ENCODE results near the gene ANK3. TPM values are rescaled to one million over a fixed set of nuclear protein-coding genes. Genes with fewer than 3 reads are reported as not detected.

Gene ANK3
- total RNA-seq, 1 experiment from 2014 or later: 15.3 TPM

DNA sequence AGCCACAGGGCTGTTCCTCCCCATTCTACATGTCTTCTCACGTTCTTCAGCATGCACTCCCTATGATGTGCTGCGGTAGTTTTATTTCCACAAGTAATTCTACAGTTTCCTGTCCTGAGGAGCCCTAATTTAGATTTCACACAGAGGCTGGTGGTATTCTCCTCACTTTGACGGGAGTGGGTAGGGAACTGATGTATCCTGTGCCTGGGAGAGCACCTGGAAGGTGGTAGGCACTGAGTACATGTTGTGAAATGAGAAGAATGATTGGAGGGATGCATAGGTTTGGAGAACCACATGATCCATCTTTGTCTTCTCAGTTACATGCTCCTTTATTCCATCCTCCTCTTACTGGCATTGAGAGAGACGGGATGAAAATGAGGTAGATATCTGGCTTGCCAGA, 365.2 kb downstream of the ANK3 start:
- TF ChIP-seq ELF1 (IDR thresholded peaks at IDR 0.05; ENCODE audit: borderline replicate concordance, low read depth) (no peak), RAD21 (IDR thresholded peaks at IDR 0.05; ENCODE audit: low read depth) (no peak), EGR1 (IDR thresholded peaks at IDR 0.05; ENCODE audit: low read depth) (no peak), SIN3A (IDR thresholded peaks at IDR 0.05; ENCODE audit: low read depth) (no peak), CBX3 (IDR thresholded peaks at IDR 0.05; ENCODE audit: low read depth) (no peak), ZFX (IDR thresholded peaks at IDR 0.05) (no peak), SP1 (IDR thresholded peaks at IDR 0.05; ENCODE audit: low read depth) (no peak), POLR2AphosphoS5 (IDR thresholded peaks at IDR 0.05; ENCODE audit: low read depth, low read length) (no peak), FOSL1 (IDR thresholded peaks at IDR 0.05; ENCODE audit: low read depth) (no peak), ZNF274 (IDR thresholded peaks at IDR 0.05; ENCODE audit: low read depth, low read length) (no peak), EZH2phosphoT487 (IDR thresholded peaks at IDR 0.05; ENCODE audit: borderline replicate concordance) (no peak)
- TF ChIP-seq, protein P1, sequence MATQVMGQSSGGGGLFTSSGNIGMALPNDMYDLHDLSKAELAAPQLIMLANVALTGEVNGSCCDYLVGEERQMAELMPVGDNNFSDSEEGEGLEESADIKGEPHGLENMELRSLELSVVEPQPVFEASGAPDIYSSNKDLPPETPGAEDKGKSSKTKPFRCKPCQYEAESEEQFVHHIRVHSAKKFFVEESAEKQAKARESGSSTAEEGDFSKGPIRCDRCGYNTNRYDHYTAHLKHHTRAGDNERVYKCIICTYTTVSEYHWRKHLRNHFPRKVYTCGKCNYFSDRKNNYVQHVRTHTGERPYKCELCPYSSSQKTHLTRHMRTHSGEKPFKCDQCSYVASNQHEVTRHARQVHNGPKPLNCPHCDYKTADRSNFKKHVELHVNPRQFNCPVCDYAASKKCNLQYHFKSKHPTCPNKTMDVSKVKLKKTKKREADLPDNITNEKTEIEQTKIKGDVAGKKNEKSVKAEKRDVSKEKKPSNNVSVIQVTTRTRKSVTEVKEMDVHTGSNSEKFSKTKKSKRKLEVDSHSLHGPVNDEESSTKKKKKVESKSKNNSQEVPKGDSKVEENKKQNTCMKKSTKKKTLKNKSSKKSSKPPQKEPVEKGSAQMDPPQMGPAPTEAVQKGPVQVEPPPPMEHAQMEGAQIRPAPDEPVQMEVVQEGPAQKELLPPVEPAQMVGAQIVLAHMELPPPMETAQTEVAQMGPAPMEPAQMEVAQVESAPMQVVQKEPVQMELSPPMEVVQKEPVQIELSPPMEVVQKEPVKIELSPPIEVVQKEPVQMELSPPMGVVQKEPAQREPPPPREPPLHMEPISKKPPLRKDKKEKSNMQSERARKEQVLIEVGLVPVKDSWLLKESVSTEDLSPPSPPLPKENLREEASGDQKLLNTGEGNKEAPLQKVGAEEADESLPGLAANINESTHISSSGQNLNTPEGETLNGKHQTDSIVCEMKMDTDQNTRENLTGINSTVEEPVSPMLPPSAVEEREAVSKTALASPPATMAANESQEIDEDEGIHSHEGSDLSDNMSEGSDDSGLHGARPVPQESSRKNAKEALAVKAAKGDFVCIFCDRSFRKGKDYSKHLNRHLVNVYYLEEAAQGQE (IDR thresholded peaks at IDR 0.05; ENCODE audit: low read depth): no peak
- TF ChIP-seq, protein P2, sequence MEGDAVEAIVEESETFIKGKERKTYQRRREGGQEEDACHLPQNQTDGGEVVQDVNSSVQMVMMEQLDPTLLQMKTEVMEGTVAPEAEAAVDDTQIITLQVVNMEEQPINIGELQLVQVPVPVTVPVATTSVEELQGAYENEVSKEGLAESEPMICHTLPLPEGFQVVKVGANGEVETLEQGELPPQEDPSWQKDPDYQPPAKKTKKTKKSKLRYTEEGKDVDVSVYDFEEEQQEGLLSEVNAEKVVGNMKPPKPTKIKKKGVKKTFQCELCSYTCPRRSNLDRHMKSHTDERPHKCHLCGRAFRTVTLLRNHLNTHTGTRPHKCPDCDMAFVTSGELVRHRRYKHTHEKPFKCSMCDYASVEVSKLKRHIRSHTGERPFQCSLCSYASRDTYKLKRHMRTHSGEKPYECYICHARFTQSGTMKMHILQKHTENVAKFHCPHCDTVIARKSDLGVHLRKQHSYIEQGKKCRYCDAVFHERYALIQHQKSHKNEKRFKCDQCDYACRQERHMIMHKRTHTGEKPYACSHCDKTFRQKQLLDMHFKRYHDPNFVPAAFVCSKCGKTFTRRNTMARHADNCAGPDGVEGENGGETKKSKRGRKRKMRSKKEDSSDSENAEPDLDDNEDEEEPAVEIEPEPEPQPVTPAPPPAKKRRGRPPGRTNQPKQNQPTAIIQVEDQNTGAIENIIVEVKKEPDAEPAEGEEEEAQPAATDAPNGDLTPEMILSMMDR (IDR thresholded peaks at IDR 0.05 in 2 of 3, conservative IDR thresholded peaks at IDR 0.05 in 1 of 3; ENCODE audit: borderline replicate concordance in 1 of 3, insufficient read depth in 1 of 3, low read depth in 2 of 3, low read length in 2 of 3): no peak
- H3K27me3 ChIP-seq (ENCODE audit: insufficient read depth, low read length): no peaks in the 10 kb centered on the region
- no peak overlapping the region for H2AFZ ChIP-seq (ENCODE audit: low read depth, low read length, poor library complexity, severe bottlenecking)
- H3K4me2 ChIP-seq (ENCODE audit: low read length): no peak overlapping the region
- ChIA-PET POLR2A (no interaction called here), RAD21 (ENCODE audit: low non-redundant PET in 1 of 2, low total read pairs in 2 of 2, uncharacterized antibody in 2 of 2, unreplicated experiment in 2 of 2) (no interaction called here), CTCF (no interaction called here)
- no peaks in the 10 kb centered on the region for H3K9me2 ChIP-seq (ENCODE audit: insufficient read depth)
- H3K36me3 ChIP-seq (ENCODE audit: control insufficient read depth in 1 of 2, insufficient read depth in 2 of 2, low read length in 2 of 2): no peaks in the 10 kb centered on the region
- no peaks in the 10 kb centered on the region for H4K20me1 ChIP-seq (ENCODE audit: insufficient read depth)
- no peaks in the 10 kb centered on the region for H3K4me1 ChIP-seq (ENCODE audit: control insufficient read depth in 1 of 2, insufficient read depth in 2 of 2, low read length in 2 of 2)
- DNase-seq (ENCODE audit: low read depth, low spot score) (no peak), ATAC-seq (no peak)
- intact Hi-C loops (cut with micrococcal nuclease): no loop called here
- H3K9me3 ChIP-seq (ENCODE audit: control insufficient read depth in 1 of 2, insufficient read depth in 1 of 2, low read depth in 1 of 2, low read length in 2 of 2): no peaks in the 10 kb centered on the region
- H3K27ac ChIP-seq (ENCODE audit: low read depth, low read length): no peak overlapping the region
- H3K9ac ChIP-seq (ENCODE audit: low read length): no peak overlapping the region
- H3K4me3 ChIP-seq (replicated peaks in 1 of 2; ENCODE audit: low read depth in 1 of 2, low read length in 2 of 2): no peak overlapping the region
- BruUV-seq (replicated peaks): no TSS peak
- no peaks in the 10 kb centered on the region for H3K79me2 ChIP-seq (ENCODE audit: insufficient read depth, low read length)
